SK-N-SH (cell line): Measurements from ENCODE around the gene IL16. TPM values are rescaled to one million over a fixed set of nuclear protein-coding genes. Genes with fewer than 3 reads are reported as not detected.

Experiments
- CTCF ChIA-PET: fragments of 300-600, 350-600 bp; formaldehyde crosslinking; extraction: SDS; loops from one replicate; lab custom pipeline; 2021; lab: Yijun Ruan, JAX
- POLR2A ChIA-PET: fragments of 350-600 bp; sonication (Branson Sonifier 250); formaldehyde crosslinking; extraction: SDS; loops from one replicate; lab custom pipeline; 2020; ENCODE audit warnings: antibody characterized with exemption, inconsistent platforms; lab: Yijun Ruan, JAX
- DNase-seq: peaks from one replicate; pipeline ENCODE4 v3.0.0; 2012
- H2AFZ ChIP-seq: fragments of 200-600 bp; sonication (generic); 2 replicates; pipeline ENCODE4 v1.8.1; 2016; ENCODE audit warnings: antibody characterized with exemption, mild to moderate bottlenecking, low read depth
- H3F3A ChIP-seq: fragments of 200-600 bp; sonication (generic); replicated peaks from 2 replicates; pipeline ENCODE3; 2016; ENCODE audit warnings: antibody characterized with exemption, mild to moderate bottlenecking; ENCODE audit not compliant: insufficient read depth
- H3K27ac ChIP-seq, 2 experiments: fragments of 200-500 bp in 1 of 2; fragments of 200-600 bp in 1 of 2; sonication (Bioruptor generic) in 1 of 2; sonication (generic), shearing (Covaris generic) in 1 of 2; 2 replicates each; pipeline versions ENCODE4 v1.5.1 to v1.6.1; 2014 to 2016; ENCODE audit warnings: low read depth in 2 of 2, inconsistent platforms in 1 of 2, low read length in 1 of 2, mild to moderate bottlenecking in 1 of 2, mixed read lengths in 1 of 2
- H3K27me3 ChIP-seq: fragments of 200-600 bp; sonication (generic), shearing (Covaris generic); 2 replicates; pipeline ENCODE4 v1.6.1; 2016; ENCODE audit warnings: mixed run types; ENCODE audit not compliant: insufficient read depth
- H3K36me3 ChIP-seq, 2 experiments: fragments of 200-500 bp in 1 of 2; fragments of 200-600 bp in 1 of 2; sonication (Bioruptor generic) in 1 of 2; sonication (generic) in 1 of 2; replicated peaks in 1 of 2; 2 replicates each; pipeline versions ENCODE3 to v1.5.1; 2014 to 2016; ENCODE audit warnings: low read length in 1 of 2, mild to moderate bottlenecking in 1 of 2; ENCODE audit not compliant: insufficient read depth in 2 of 2, control insufficient read depth in 1 of 2
- H3K4me1 ChIP-seq, 2 experiments: fragments of 200-500 bp in 1 of 2; fragments of 200-600 bp in 1 of 2; sonication (Bioruptor generic) in 1 of 2; sonication (generic), shearing (Covaris generic) in 1 of 2; 2 replicates each; pipeline versions ENCODE4 v1.5.1 to v1.6.1; 2014 to 2016; ENCODE audit warnings: low read depth in 1 of 2, low read length in 1 of 2, mixed run types in 1 of 2; ENCODE audit not compliant: insufficient read depth in 2 of 2, control insufficient read depth in 1 of 2
- H3K4me2 ChIP-seq: fragments of 200-600 bp; sonication (generic), shearing (Covaris generic); 2 replicates; pipeline ENCODE4 v1.6.1; 2017; ENCODE audit warnings: mixed run types
- H3K4me3 ChIP-seq, 2 experiments: fragments of 200-500 bp in 1 of 2; fragments of 200-600 bp in 1 of 2; sonication (Bioruptor generic) in 1 of 2; sonication (generic), shearing (Covaris generic) in 1 of 2; 2 replicates each; pipeline versions ENCODE4 v1.5.1 to v1.8.1; 2014 to 2016; ENCODE audit warnings: low read depth in 2 of 2, inconsistent platforms in 1 of 2, low read length in 1 of 2, mild to moderate bottlenecking in 1 of 2, mixed read lengths in 1 of 2, moderate library complexity in 1 of 2
- H3K79me2 ChIP-seq: fragments of 200-600 bp; sonication (generic); 2 replicates; pipeline ENCODE4 v1.8.1; 2017; ENCODE audit warnings: mild to moderate bottlenecking; ENCODE audit not compliant: insufficient read depth
- H3K9ac ChIP-seq: fragments of 200-600 bp; sonication (generic); 2 replicates; pipeline ENCODE4 v1.6.1; 2017; ENCODE audit warnings: mixed run types
- H3K9me2 ChIP-seq: fragments of 200-600 bp; sonication (generic); 2 replicates; pipeline ENCODE4 v1.6.1; 2017; ENCODE audit warnings: mixed run types
- H3K9me3 ChIP-seq: fragments of 200-600 bp; sonication (generic); 2 replicates; pipeline ENCODE4 v1.6.1; 2017; ENCODE audit warnings: mixed run types, mild to moderate bottlenecking, moderate library complexity
- H4K20me1 ChIP-seq: fragments of 200-600 bp; sonication (generic); 2 replicates; pipeline ENCODE4 v1.6.1; 2017; ENCODE audit warnings: mild to moderate bottlenecking, mixed run types; ENCODE audit not compliant: insufficient read depth
- CHD2 ChIP-seq: fragments of 150-350 bp; IDR thresholded peaks from 2 replicates; pipeline ENCODE4 v1.6.1; 2018; ENCODE audit warnings: low read length; ENCODE audit not compliant: partially characterized antibody
- CTCF ChIP-seq: fragments of 200-600 bp; sonication (generic); IDR thresholded peaks from 2 replicates; pipeline ENCODE4 v1.6.1; 2017; ENCODE audit warnings: antibody characterized with exemption, mild to moderate bottlenecking, moderate library complexity
- ELF1 ChIP-seq: IDR thresholded peaks from 2 replicates; pipeline ENCODE4 v1.4.0; 2012
- EZH2phosphoT487 ChIP-seq: fragments of 200-600 bp; sonication (generic); IDR thresholded peaks from 2 replicates; pipeline ENCODE4 v1.6.1; 2017; ENCODE audit warnings: low read depth, mixed run types, mild to moderate bottlenecking, antibody characterized with exemption, moderate library complexity, borderline replicate concordance
- FOSL2 ChIP-seq: IDR thresholded peaks from 2 replicates; pipeline ENCODE4 v1.4.0; 2012; ENCODE audit warnings: low read depth, mild to moderate bottlenecking, moderate library complexity, borderline replicate concordance
- FOXM1 ChIP-seq: IDR thresholded peaks from 2 replicates; pipeline ENCODE4 v1.4.0; 2012; ENCODE audit warnings: low read depth, mild to moderate bottlenecking
- GATA2 ChIP-seq: sonication (generic); formaldehyde crosslinking; IDR thresholded peaks from 2 replicates; pipeline ENCODE4 v1.5.0; 2020; ENCODE audit warnings: mild to moderate bottlenecking, missing genetic modification reagents
- IRF3 ChIP-seq: fragments of 150-350 bp; IDR thresholded peaks from 2 replicates; pipeline ENCODE4 v1.6.1; 2016; ENCODE audit warnings: mild to moderate bottlenecking, low read depth, low read length
- JUND ChIP-seq: IDR thresholded peaks from 2 replicates; pipeline ENCODE4 v1.4.0; 2012
- MEF2A ChIP-seq: IDR thresholded peaks from 2 replicates; pipeline ENCODE4 v1.4.0; 2012; ENCODE audit warnings: low read depth, borderline replicate concordance
- MXI1 ChIP-seq: IDR thresholded peaks from 2 replicates; pipeline ENCODE4 v1.6.1; 2012; ENCODE audit warnings: mild to moderate bottlenecking, low read depth, low read length, improper control_type of control experiment
- POLR2AphosphoS5 ChIP-seq: IDR thresholded peaks from 2 replicates; pipeline ENCODE4 v1.6.1; 2012; ENCODE audit warnings: low read depth, low read length
- RAD21 ChIP-seq: IDR thresholded peaks from 2 replicates; pipeline ENCODE4 v1.6.1; 2012; ENCODE audit warnings: mild to moderate bottlenecking, low read length
- RCOR1 ChIP-seq: fragments of 150-350 bp; IDR thresholded peaks from 2 replicates; pipeline ENCODE4 v1.6.1; 2017; ENCODE audit warnings: antibody characterized with exemption, low read length
- RFX5 ChIP-seq: IDR thresholded peaks from 2 replicates; pipeline ENCODE4 v1.6.1; 2012; ENCODE audit warnings: mild to moderate bottlenecking, improper control_type of control experiment, low read length
- RXRA ChIP-seq: IDR thresholded peaks from 2 replicates; pipeline ENCODE4 v1.4.0; 2012; ENCODE audit warnings: low read depth, mild to moderate bottlenecking, borderline replicate concordance
- TAF1 ChIP-seq: IDR thresholded peaks from 2 replicates; pipeline ENCODE4 v1.6.1; 2012; ENCODE audit warnings: low read depth, mild to moderate bottlenecking, low read length, moderate library complexity, borderline replicate concordance
- TEAD4 ChIP-seq: IDR thresholded peaks from 2 replicates; pipeline ENCODE4 v1.4.0; 2012; ENCODE audit warnings: mild to moderate bottlenecking, borderline replicate concordance; ENCODE audit not compliant: insufficient read depth
- YY1 ChIP-seq: IDR thresholded peaks from 2 replicates; pipeline ENCODE4 v1.4.0; 2012; ENCODE audit warnings: low read depth, mild to moderate bottlenecking
- WGBS: methylation state at CpG from one replicate; pipeline ENCODE4 v1.1.6; 2017; ENCODE audit warnings: low lambda C conversion rate; 5-methylcytosine and 5-hydroxymethylcytosine counted together
- polyA plus RNA-seq, 3 experiments: library from polyadenylated mRNA; depleted of rRNA; stranded (reverse); fragments of >200 nt; gene quantifications; 2 replicates each; pipeline ENCODE4 v1.2.3, GENCODE V29; 2012
- TF ChIP-seq, protein P1 (sequence below): fragments of 150-350 bp; IDR thresholded peaks from 2 replicates; pipeline ENCODE4 v1.6.1; 2017; ENCODE audit warnings: antibody characterized with exemption, low read length, low read depth, borderline replicate concordance

The IL16 gene
- polyA plus RNA-seq, 1 of the 3 experiments (the other 2 are of a cell fraction), result not detected

GRCh38 chr15:81317642-81318017 lies 121.0 kb downstream of the IL16 start:
- Histone ChIP-seq H2AFZ (no peak overlapping the region), H3K27ac (no peak overlapping the region), H3K4me1 (peaks cover 0 to 7% of the 10 kb centered on the region in 2 experiments; a peak in 1 of 4 replicates), H3K9me3 (no peaks in the 10 kb centered on the region), H3K9me2 (no peaks in the 10 kb centered on the region), H4K20me1 (no peaks in the 10 kb centered on the region), H3K4me3 (no peak overlapping the region), H3K4me2 (no peak overlapping the region), H3K36me3 (no peaks in the 10 kb centered on the region), H3K27me3 (no peaks in the 10 kb centered on the region), H3F3A (peaks cover 8% of the 10 kb centered on the region), H3K9ac (no peak overlapping the region), H3K79me2 (no peaks in the 10 kb centered on the region)
- DNase-seq, result no peak
- TF ChIP-seq RFX5, result no peak
- no peak for TF ChIP-seq TAF1
- POLR2A ChIA-PET, result no interaction called here
- CTCF ChIA-PET, result no interaction called here
- 72% methylated on average over 5 of the region's 6 CpGs for WGBS

DNA sequence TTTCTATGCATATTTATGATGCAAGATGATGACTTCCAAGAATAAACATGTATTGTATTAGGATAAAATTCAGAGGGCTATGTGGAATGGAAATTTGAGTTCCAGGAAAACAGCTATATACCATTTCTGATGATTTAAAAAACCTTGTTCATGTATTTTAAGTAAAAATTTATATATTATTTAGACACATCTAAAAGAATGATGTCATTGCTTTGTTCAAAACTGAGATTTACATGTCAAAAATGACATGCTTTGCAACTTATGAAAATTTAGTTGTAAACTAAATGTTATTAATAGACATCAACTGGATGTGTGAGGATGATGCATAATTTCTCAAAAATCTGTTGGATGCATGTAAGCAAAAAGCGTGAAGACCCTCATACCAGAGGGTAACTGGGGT lies 125.0 kb downstream of the IL16 start:
- no peak overlapping the region for H3K4me3 ChIP-seq
- DNase-seq, result no peak

More for the DNA sequence above, 125.0 kb downstream of the IL16 start:
- ChIA-PET CTCF (interaction anchor here (1.2 to 1.5 kb wide), 3 partner anchors 26 to 46 kb away, joined by 3 to 4 read pairs (median 3); no protein-coding TSS in a partner anchor), POLR2A (no interaction called here)
- no peak overlapping the region for H3K27ac ChIP-seq
- H4K20me1 ChIP-seq, result no peaks in the 10 kb centered on the region
- H3K9me2 ChIP-seq, result no peaks in the 10 kb centered on the region
- peaks cover 0 to 5% of the 10 kb centered on the region in 2 experiments; a peak in 1 of 4 replicates for H3K4me1 ChIP-seq
- no peaks in the 10 kb centered on the region for H3K79me2 ChIP-seq
- H3K27me3 ChIP-seq, result no peaks in the 10 kb centered on the region
- H3K9me3 ChIP-seq, result no peaks in the 10 kb centered on the region
- no peaks in the 10 kb centered on the region for H3F3A ChIP-seq
- no peak overlapping the region for H2AFZ ChIP-seq
- no peak overlapping the region for H3K4me2 ChIP-seq
- TF ChIP-seq POLR2AphosphoS5 (no peak), RAD21 (no peak), EZH2phosphoT487 (no peak), YY1 (no peak), CHD2 (no peak), TEAD4 (no peak), MEF2A (no peak), GATA2 (CRISPR knock-in tag) (no peak), RFX5 (no peak), RCOR1 (no peak), ELF1 (no peak), FOSL2 (no peak), RXRA (no peak), FOXM1 (no peak), CTCF (no peak), IRF3 (no peak), JUND (no peak), MXI1 (no peak)
- TF ChIP-seq, protein P1, sequence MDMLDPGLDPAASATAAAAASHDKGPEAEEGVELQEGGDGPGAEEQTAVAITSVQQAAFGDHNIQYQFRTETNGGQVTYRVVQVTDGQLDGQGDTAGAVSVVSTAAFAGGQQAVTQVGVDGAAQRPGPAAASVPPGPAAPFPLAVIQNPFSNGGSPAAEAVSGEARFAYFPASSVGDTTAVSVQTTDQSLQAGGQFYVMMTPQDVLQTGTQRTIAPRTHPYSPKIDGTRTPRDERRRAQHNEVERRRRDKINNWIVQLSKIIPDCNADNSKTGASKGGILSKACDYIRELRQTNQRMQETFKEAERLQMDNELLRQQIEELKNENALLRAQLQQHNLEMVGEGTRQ, result no peak
- 79% methylated on average over 1 of the region's 1 CpG for WGBS
- no peak overlapping the region for H3K9ac ChIP-seq
- no peaks in the 10 kb centered on the region for H3K36me3 ChIP-seq
